SU-DHL-6 (cell line): Measurements from ENCODE around the gene WNT3A.

Experiments used
- EZH2phosphoT487 ChIP-seq: fragments of 200-600 bp; sonication (generic), shearing (Covaris generic); conservative IDR thresholded peaks from 2 replicates; pipeline ENCODE4 v1.6.1; 2018; ENCODE audit warnings: mild to moderate bottlenecking, antibody characterized with exemption, low read length, moderate library complexity, mixed read lengths
- TF ChIP-seq, protein P1 (sequence below): fragments of 200-600 bp; sonication (generic); IDR thresholded peaks from one replicate; pipeline ENCODE4 v1.5.1; 2017; ENCODE audit warnings: antibody characterized with exemption, mild to moderate bottlenecking, low read length, moderate library complexity; ENCODE audit not compliant: insufficient read depth, poor library complexity, severe bottlenecking

DNA sequence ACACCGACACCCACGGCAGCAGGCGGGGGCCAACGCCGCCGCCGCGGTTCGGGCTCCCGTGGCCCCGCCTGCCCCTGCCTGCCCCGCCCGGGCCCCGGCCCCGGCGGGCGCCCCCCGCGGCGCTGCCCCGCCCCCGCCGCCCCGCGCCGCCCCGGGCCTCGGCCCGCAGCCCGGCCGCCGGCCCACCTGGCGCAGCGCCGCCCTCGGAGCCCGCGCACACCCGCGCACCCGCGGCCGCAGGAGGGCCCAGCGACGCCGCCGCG lies at the start of gene WNT3A:
- TF ChIP-seq, protein P1, sequence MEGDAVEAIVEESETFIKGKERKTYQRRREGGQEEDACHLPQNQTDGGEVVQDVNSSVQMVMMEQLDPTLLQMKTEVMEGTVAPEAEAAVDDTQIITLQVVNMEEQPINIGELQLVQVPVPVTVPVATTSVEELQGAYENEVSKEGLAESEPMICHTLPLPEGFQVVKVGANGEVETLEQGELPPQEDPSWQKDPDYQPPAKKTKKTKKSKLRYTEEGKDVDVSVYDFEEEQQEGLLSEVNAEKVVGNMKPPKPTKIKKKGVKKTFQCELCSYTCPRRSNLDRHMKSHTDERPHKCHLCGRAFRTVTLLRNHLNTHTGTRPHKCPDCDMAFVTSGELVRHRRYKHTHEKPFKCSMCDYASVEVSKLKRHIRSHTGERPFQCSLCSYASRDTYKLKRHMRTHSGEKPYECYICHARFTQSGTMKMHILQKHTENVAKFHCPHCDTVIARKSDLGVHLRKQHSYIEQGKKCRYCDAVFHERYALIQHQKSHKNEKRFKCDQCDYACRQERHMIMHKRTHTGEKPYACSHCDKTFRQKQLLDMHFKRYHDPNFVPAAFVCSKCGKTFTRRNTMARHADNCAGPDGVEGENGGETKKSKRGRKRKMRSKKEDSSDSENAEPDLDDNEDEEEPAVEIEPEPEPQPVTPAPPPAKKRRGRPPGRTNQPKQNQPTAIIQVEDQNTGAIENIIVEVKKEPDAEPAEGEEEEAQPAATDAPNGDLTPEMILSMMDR, result no peak
- TF ChIP-seq EZH2phosphoT487, result no peak
